ENCODE measurements around the gene COPS8. TPM values are rescaled to one million over a fixed set of nuclear protein-coding genes. Genes with fewer than 3 reads are reported as not detected.

COPS8 gene
- total RNA-seq, 3 donors from 2014 or later, result 52.7 to 64.4 (median 62.9) TPM

DNA sequence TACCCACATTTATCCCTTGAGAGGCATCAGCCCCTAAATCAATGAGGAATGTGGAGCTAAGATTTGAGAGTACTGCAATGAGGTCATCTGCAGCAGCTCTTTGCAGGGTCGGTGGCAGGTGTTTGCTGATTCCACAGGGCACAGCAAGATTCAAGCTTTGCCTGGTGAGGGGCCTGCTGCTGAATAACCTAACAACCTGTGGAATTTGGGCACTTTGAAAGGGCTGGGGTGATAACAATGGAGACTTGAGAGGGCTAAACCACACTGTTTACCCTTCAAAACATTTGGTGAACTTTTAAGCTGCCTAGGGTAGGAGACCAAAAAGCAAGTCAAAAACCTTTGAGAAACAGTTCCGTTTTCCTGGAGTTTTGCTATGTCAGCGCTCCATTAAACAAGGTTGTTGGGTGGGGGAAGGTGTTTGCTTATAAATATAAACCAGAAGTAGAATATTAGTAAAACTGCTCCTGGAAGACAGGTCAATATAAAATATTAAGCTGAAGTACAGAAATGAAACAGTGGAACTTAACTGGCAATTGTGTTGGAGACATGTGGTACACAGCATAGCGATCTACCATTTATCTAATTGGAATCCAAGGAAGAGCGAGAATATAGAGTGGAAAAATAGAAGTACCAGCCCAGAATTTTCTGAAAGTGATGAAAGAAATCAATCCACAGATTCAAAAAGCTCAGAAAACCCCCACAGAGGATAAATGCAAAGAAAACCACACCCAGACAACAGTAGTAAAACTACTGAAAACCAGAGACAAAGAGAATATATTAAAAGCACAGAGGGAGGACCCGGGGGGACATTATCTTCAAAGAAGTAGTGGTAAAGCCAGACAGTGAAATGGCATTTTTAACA, 15.7 kb downstream of the COPS8 start:
- H3K4me1 Mint-ChIP-seq (ENCODE audit: low read depth), result no peaks in the 10 kb centered on the region
- no peak for DNase-seq
- no peaks in the 10 kb centered on the region for H3K9me3 Mint-ChIP-seq
- H3K4me3 Mint-ChIP-seq, result no peak overlapping the region
- H3K36me3 Mint-ChIP-seq (ENCODE audit: insufficient read depth), result peaks cover 67% of the 10 kb centered on the region
- no peaks in the 10 kb centered on the region for H3K27me3 Mint-ChIP-seq (ENCODE audit: low read depth)
- ATAC-seq, result no peak

DNA sequence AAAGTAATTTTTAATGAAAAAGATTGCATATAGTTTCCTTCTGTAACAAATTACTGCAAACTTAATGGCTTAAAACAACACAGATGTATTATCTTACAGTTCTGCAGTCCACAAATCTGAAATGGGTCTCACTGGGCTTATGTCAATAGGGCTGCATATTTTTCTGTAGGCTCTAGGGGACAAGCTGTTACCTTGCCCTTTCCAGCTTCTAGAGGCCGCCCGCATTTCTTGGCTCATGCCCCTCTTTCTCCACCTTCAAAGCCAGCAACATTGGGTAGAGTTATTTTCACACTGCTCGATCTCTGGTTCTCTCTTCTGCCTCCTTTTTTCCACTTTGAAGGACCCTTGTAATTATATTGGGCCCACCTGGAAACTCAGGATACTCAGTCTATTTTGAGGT, 16.7 kb downstream of the COPS8 start:
- Mint-ChIP-seq H3K4me3 (no peak overlapping the region), H3K9me3 (peaks cover 4% of the 10 kb centered on the region), H3K36me3 (ENCODE audit: insufficient read depth) (peaks cover 63% of the 10 kb centered on the region), H3K27me3 (ENCODE audit: low read depth) (no peaks in the 10 kb centered on the region), H3K4me1 (ENCODE audit: low read depth) (no peaks in the 10 kb centered on the region)
- no peak for DNase-seq
- no peak for ATAC-seq

DNA sequence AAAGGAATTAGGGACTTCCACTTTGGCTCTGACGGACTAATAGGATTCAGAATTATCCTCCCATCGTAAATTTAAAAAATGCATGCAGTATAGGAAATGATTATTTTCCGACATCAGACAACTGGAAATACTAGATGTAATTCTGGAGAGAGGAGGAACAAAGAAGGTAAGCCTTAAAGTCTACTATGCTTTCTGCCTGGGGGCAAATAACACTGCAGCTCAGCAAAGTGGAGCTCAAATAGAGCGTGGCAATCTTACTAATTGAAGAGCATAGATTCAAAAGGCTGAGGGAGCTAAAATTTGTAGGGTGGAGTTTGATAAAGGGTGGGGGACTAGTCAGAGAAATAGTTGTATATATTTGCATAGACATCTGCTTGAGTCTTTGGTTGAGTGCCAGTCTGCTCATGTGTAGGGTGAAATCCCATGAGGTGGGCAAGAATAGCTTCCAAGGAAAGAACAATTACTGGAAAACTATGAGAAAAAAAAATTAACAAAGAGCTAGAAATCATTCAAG, 23.8 kb downstream of the COPS8 start:
- Mint-ChIP-seq H3K4me3 (no peak overlapping the region), H3K9me3 (peaks cover 36% of the 10 kb centered on the region), H3K4me1 (ENCODE audit: low read depth) (no peaks in the 10 kb centered on the region), H3K36me3 (ENCODE audit: insufficient read depth) (peaks cover 29% of the 10 kb centered on the region), H3K27me3 (ENCODE audit: low read depth) (no peaks in the 10 kb centered on the region)
- DNase-seq (no peak), ATAC-seq (no peak)

DNA sequence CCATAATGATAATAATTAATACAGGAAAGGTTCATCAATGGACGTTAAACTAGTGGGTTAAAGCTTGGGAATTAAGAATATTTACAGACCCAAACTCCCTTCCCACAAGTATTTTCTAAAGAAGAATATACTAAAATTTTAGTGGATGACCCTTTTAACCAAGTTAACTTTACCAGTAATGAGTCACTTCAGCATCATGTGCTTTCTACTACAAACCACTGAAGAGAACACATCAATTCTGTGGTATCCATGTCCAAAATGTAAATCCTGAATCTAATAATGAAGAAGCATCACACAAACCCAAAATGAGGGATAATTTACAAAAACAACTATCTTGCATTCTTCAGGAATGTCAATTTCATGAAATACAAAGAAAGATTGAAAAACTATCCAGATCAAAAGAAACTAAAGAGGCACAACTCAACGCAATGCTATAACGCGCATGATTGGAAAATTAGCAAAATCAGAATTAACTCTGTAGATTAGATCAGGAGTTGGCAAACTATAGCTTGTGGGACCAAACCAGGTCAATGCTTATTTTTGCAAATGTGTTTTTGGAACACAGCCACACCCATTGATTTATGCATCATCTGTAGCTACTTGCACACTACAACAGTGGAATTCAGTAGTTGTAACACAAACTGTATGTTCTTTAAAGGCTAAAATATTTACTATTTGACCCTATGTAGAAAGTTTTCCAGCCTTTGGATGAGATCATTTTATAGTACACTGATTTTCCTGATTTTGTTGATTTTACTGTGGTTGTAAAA, 27.5 kb downstream of the COPS8 start:
- peaks cover 12% of the 10 kb centered on the region for H3K36me3 Mint-ChIP-seq (ENCODE audit: insufficient read depth)

GRCh38 chr2:237115870-237116269, 30.2 kb downstream of the COPS8 start:
- Mint-ChIP-seq H3K36me3 (ENCODE audit: insufficient read depth) (peaks cover 3% of the 10 kb centered on the region), H3K27me3 (ENCODE audit: low read depth) (no peaks in the 10 kb centered on the region), H3K4me3 (no peak overlapping the region), H3K4me1 (ENCODE audit: low read depth) (no peaks in the 10 kb centered on the region), H3K9me3 (no peaks in the 10 kb centered on the region)
- ATAC-seq, result no peak
- no peak for DNase-seq

More for the DNA sequence above, 27.5 kb downstream of the COPS8 start:
- DNase-seq (no peak), ATAC-seq (no peak)
- H3K4me1 Mint-ChIP-seq (ENCODE audit: low read depth), result no peaks in the 10 kb centered on the region
- no peak overlapping the region for H3K4me3 Mint-ChIP-seq
- H3K27me3 Mint-ChIP-seq (ENCODE audit: low read depth), result no peaks in the 10 kb centered on the region
- peaks cover 24% of the 10 kb centered on the region for H3K9me3 Mint-ChIP-seq

DNA sequence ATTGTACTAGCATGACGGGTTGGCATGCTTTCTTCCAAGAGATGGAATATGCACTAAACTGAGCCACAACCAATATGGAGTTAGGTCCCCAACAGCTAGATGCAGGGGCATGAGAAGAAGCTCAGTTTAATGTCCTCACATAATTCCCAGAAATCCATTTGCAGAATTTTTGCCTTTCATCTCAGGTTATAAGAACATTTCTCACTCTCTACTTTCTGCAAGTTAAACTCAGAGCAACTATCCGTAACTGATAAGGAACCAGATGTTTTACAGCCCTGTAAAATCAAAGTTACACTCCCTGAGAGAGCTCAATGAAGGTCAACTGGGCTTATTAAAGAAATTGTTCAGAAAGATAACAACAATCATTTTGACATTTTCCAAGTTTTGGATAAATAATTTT, 30.7 kb downstream of the COPS8 start:
- no peak for DNase-seq
- H3K36me3 Mint-ChIP-seq (ENCODE audit: insufficient read depth), result peaks cover 3% of the 10 kb centered on the region
- no peaks in the 10 kb centered on the region for H3K27me3 Mint-ChIP-seq (ENCODE audit: low read depth)
- H3K4me1 Mint-ChIP-seq (ENCODE audit: low read depth), result no peaks in the 10 kb centered on the region
- H3K4me3 Mint-ChIP-seq, result no peak overlapping the region
- ATAC-seq, result no peak
- H3K9me3 Mint-ChIP-seq, result no peaks in the 10 kb centered on the region

GRCh38 chr2:237118025-237118424, 32.3 kb downstream of the COPS8 start:
- peaks cover 3% of the 10 kb centered on the region for H3K36me3 Mint-ChIP-seq (ENCODE audit: insufficient read depth)
- DNase-seq (no peak), ATAC-seq (no peak)
- H3K9me3 Mint-ChIP-seq, result no peaks in the 10 kb centered on the region
- H3K27me3 Mint-ChIP-seq (ENCODE audit: low read depth), result no peaks in the 10 kb centered on the region
- no peaks in the 10 kb centered on the region for H3K4me1 Mint-ChIP-seq (ENCODE audit: low read depth)
- no peak overlapping the region for H3K4me3 Mint-ChIP-seq

GRCh38 chr2:237118561-237119155, 33.0 kb downstream of the COPS8 start:
- H3K4me1 Mint-ChIP-seq (ENCODE audit: low read depth), result no peaks in the 10 kb centered on the region
- ATAC-seq (no peak), DNase-seq (no peak)
- no peaks in the 10 kb centered on the region for H3K9me3 Mint-ChIP-seq
- no peaks in the 10 kb centered on the region for H3K27me3 Mint-ChIP-seq (ENCODE audit: low read depth)
- H3K36me3 Mint-ChIP-seq (ENCODE audit: insufficient read depth), result peaks cover 3% of the 10 kb centered on the region
- H3K4me3 Mint-ChIP-seq, result no peak overlapping the region

DNA sequence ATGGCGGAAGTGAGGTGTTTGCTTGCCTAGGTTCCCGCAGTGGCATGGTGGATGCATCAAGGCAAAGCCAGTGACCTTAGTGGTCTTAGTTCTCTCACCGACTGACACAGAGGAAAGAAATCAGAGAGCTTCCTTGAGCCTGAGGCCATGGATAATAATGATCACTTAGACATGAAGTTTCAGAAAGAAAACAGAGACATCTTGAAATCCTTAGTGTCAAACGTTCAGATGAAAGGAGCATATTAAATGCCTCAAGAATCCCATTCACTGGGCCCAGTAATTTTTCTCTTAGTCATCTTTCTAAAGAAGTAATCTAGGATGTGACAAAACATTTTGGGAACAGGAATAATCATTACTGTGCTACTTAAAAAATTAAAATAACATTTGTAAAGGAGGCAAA, 35.2 kb downstream of the COPS8 start:
- no peak overlapping the region for H3K4me3 Mint-ChIP-seq
- H3K27me3 Mint-ChIP-seq (ENCODE audit: low read depth), result no peaks in the 10 kb centered on the region
- no peak for ATAC-seq
- no peaks in the 10 kb centered on the region for H3K36me3 Mint-ChIP-seq (ENCODE audit: insufficient read depth)
- no peaks in the 10 kb centered on the region for H3K4me1 Mint-ChIP-seq (ENCODE audit: low read depth)
- no peaks in the 10 kb centered on the region for H3K9me3 Mint-ChIP-seq
- DNase-seq, result no peak

- H3K4me3 Mint-ChIP-seq, result no peak overlapping the region
- ATAC-seq (no peak), DNase-seq (no peak)
- H3K27me3 Mint-ChIP-seq (ENCODE audit: low read depth), result no peaks in the 10 kb centered on the region
- no peaks in the 10 kb centered on the region for H3K9me3 Mint-ChIP-seq
- no peaks in the 10 kb centered on the region for H3K4me1 Mint-ChIP-seq (ENCODE audit: low read depth)
- H3K36me3 Mint-ChIP-seq (ENCODE audit: insufficient read depth), result no peaks in the 10 kb centered on the region
These were observed 35.6 kb downstream of the COPS8 start for GRCh38 chr2:237121321-237121720.

DNA sequence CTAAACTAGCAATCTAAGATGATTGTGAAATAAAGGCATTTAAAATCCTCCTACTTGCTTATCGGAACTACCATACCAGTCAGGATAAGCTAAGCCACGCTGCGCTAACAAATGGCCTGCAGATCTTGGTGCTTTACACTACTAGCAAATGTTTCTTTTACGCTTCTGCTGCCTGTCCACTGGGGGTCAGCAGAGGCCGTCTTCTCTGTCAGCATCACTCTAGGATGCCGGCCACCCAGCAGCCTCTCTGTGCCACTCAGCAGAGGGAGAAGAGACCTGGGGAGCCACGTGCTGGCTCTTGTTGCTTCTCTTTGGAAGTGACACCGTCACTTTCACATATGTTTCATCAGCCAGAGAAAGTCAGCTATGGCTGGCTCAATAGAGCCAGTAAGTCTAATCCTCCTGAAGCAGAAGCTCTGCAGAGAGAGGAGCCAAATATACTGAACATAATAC, 36.6 kb downstream of the COPS8 start:
- Mint-ChIP-seq H3K4me1 (ENCODE audit: low read depth) (no peaks in the 10 kb centered on the region), H3K27me3 (ENCODE audit: low read depth) (no peaks in the 10 kb centered on the region), H3K4me3 (no peak overlapping the region), H3K36me3 (ENCODE audit: insufficient read depth) (no peaks in the 10 kb centered on the region), H3K9me3 (no peaks in the 10 kb centered on the region)
- ATAC-seq (peak; percentile 93 to 94), DNase-seq (peak; percentile 10)

DNA sequence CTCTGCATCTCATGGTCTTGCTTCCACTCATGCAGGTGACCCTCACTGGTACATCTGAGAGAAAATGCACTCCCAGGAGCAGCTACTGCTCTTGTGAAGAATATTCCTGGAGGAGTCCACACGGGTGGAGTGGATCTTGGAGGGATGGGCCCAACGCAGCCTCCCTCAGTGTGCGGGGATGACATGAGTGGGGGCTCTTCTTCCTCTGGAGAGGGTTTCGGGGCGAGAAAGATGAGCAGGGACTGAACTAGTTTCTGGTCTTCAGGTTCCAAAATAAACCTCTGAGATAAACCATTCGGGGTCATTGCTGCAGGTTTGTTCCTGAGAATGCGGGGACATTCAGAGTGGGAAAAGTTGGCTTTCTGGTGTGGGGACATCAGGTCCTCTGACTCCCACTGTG, 39.1 kb downstream of the COPS8 start:
- Mint-ChIP-seq H3K36me3 (ENCODE audit: insufficient read depth) (no peaks in the 10 kb centered on the region), H3K4me3 (no peak overlapping the region), H3K4me1 (ENCODE audit: low read depth) (no peaks in the 10 kb centered on the region), H3K27me3 (ENCODE audit: low read depth) (no peaks in the 10 kb centered on the region), H3K9me3 (no peaks in the 10 kb centered on the region)
- ATAC-seq (no peak), DNase-seq (no peak)

GRCh38 chr2:237125967-237126366, 40.3 kb downstream of the COPS8 start:
- no peaks in the 10 kb centered on the region for H3K27me3 Mint-ChIP-seq (ENCODE audit: low read depth)
- no peaks in the 10 kb centered on the region for H3K36me3 Mint-ChIP-seq (ENCODE audit: insufficient read depth)
- DNase-seq, result no peak
- H3K9me3 Mint-ChIP-seq, result no peaks in the 10 kb centered on the region
- ATAC-seq, result no peak
- H3K4me1 Mint-ChIP-seq (ENCODE audit: low read depth), result no peaks in the 10 kb centered on the region
- no peak overlapping the region for H3K4me3 Mint-ChIP-seq

- Mint-ChIP-seq H3K9me3 (no peaks in the 10 kb centered on the region), H3K4me1 (ENCODE audit: low read depth) (no peaks in the 10 kb centered on the region), H3K27me3 (ENCODE audit: low read depth) (no peaks in the 10 kb centered on the region), H3K4me3 (no peak overlapping the region), H3K36me3 (ENCODE audit: insufficient read depth) (no peaks in the 10 kb centered on the region)
- no peak for DNase-seq
- ATAC-seq, result no peak
These were observed 41.0 kb downstream of the COPS8 start for GRCh38 chr2:237126519-237127174.
